HEK293T (cell line): ENCODE measurements around the gene PLP1.

ENCODE experiments used
- CTBP1 ChIP-seq: fragments of 450-650 bp; IDR thresholded peaks from 2 replicates; pipeline ENCODE4 v1.6.1; 2016; ENCODE audit warnings: borderline replicate concordance
- FOXA1 ChIP-seq: fragments of 450-650 bp; IDR thresholded peaks from 2 replicates; pipeline ENCODE4 v1.6.1; 2016; ENCODE audit warnings: mild to moderate bottlenecking
- HDGF ChIP-seq: fragments of 450-650 bp; IDR thresholded peaks from 2 replicates; pipeline ENCODE4 v1.6.1; 2017; ENCODE audit warnings: antibody characterized with exemption, borderline replicate concordance
- L3MBTL2 ChIP-seq: fragments of 450-650 bp; conservative IDR thresholded peaks from 2 replicates; pipeline ENCODE4 v1.6.1; 2016; ENCODE audit warnings: mild to moderate bottlenecking
- SP1 ChIP-seq: fragments of 450-650 bp; IDR thresholded peaks from 2 replicates; pipeline ENCODE4 v1.6.1; 2017
- TARDBP ChIP-seq: fragments of 450-650 bp; IDR thresholded peaks from 2 replicates; pipeline ENCODE4 v1.6.1; 2016
- ZNF384 ChIP-seq: fragments of 450-650 bp; IDR thresholded peaks from 2 replicates; pipeline ENCODE4 v1.6.1; 2016

- TF ChIP-seq CTBP1 (no peak), FOXA1 (no peak), L3MBTL2 (no peak), ZNF384 (no peak), SP1 (no peak), HDGF (no peak), TARDBP (no peak)
Measured at GRCh38 chrX:103817502-103817901, 40.9 kb downstream of the PLP1 start.
